Stomach (tissue), 9 donors: ENCODE data around the gene ELMO1. TPM values are rescaled to one million over a fixed set of nuclear protein-coding genes. Genes with fewer than 3 reads are reported as not detected.

ENCODE experiments used
- DNase-seq, 2 donors: peaks; one replicate each; pipeline versions ENCODE4 v3.0.0 to v3.0.0-alpha.2; 2013 to 2019
- H3K27ac ChIP-seq, 5 donors: fragments of 200-600 bp in 4 of 5; sonication (generic) in 4 of 5; one replicate each; pipeline ENCODE4 v1.5.1; 2013 to 2019; ENCODE audit warnings: mild to moderate bottlenecking in 1 of 5, moderate library complexity in 1 of 5
- H3K27me3 ChIP-seq, 3 donors: fragments of 200-600 bp; sonication (generic); one replicate each; pipeline ENCODE4 v1.5.1; 2017 to 2019; ENCODE audit warnings: mixed run types in 1 of 3
- H3K36me3 ChIP-seq, 4 donors: fragments of 200-600 bp; sonication (generic); 1 replicate in 3 of 4; 2 replicates in 1 of 4; pipeline ENCODE4 v1.5.1; 2016 to 2019
- H3K4me1 ChIP-seq, 4 donors: fragments of 200-600 bp; sonication (generic); one replicate each; pipeline ENCODE4 v1.5.1; 2016 to 2019
- H3K4me3 ChIP-seq, 4 donors: fragments of 200-600 bp; sonication (generic) in 3 of 4; one replicate each; pipeline ENCODE4 v1.5.1; 2016 to 2019; ENCODE audit warnings: mild to moderate bottlenecking in 1 of 4
- H3K9me3 ChIP-seq, 4 donors: fragments of 200-600 bp; sonication (generic); one replicate each; pipeline ENCODE4 v1.5.1; 2016 to 2019
- CTCF ChIP-seq, 7 experiments: fragments of 450-650 bp in 4 of 7; fragments of 200-600 bp in 3 of 7; sonication (generic) in 3 of 7; IDR thresholded peaks; one replicate each; pipeline ENCODE4 v1.5.1; 2016 to 2019; ENCODE audit warnings: antibody characterized with exemption in 7 of 7, control low read depth in 2 of 7, mild to moderate bottlenecking in 1 of 7
- EP300 ChIP-seq: sonication (generic); formaldehyde crosslinking; IDR thresholded peaks from one replicate; pipeline ENCODE4 v1.6.1; 2017; ENCODE audit warnings: antibody characterized with exemption
- POLR2A ChIP-seq, 4 donors: fragments of 450-650 bp; IDR thresholded peaks; one replicate each; pipeline ENCODE4 v1.6.1; 2016; ENCODE audit warnings: antibody characterized with exemption in 4 of 4, control low read depth in 2 of 4, mild to moderate bottlenecking in 1 of 4, moderate library complexity in 1 of 4
- POLR2AphosphoS5 ChIP-seq, 3 donors: sonication (generic); formaldehyde crosslinking; IDR thresholded peaks; one replicate each; pipeline ENCODE4 v1.6.1; 2016; ENCODE audit warnings: antibody characterized with exemption in 3 of 3
- WGBS, 5 donors: extraction: QIAGEN DNeasy Blood & Tissue Kit in 3 of 5; methylation state at CpG; one replicate each; pipeline versions ENCODE4 v1.1.5 to v1.1.7; 2013 to 2018; 5-methylcytosine and 5-hydroxymethylcytosine counted together
- intact Hi-C: fragments of 100-400 bp; cut with DNase I; formaldehyde crosslinking; loops from one replicate; pipeline ENCODE4 v1.15.1; 2023; ENCODE audit warnings: low total_unique reads
- polyA plus RNA-seq, 3 donors: library from polyadenylated mRNA; stranded (reverse); fragments of 200-250 nt; gene quantifications; one replicate each; pipeline ENCODE4 v1.2.3, GENCODE V29; 2013
- total RNA-seq, 5 donors: library from RNA; depleted of rRNA; stranded (reverse); fragments of >200 nt; gene quantifications; one replicate each; pipeline versions ENCODE4 v1.1.0 to v1.2.3, GENCODE V29; 2014 to 2016
- donor health status: healthy with polysubstance abuse.
- donor health status: Bipolar disorder and iron deficiency.
- donor health status: healthy.

Gene ELMO1
- total and polyA plus RNA-seq, 8 donors = 4.1 to 117 (median 44.8) TPM

- H3K27me3 ChIP-seq = no peaks in the 10 kb centered on the region
- H3K4me1 ChIP-seq = no peaks in the 10 kb centered on the region
- H3K36me3 ChIP-seq = peaks cover 0 to 44% (median 21%) of the 10 kb centered on the region in 4 donors
- intact Hi-C loops = no loop called here
- no peak overlapping the region for H3K27ac ChIP-seq
- TF ChIP-seq CTCF (IDR thresholded peaks at IDR 0.05) = no peak
- no peak for TF ChIP-seq EP300
- WGBS, 5 donors = 78 to 95% (median 88%) methylated on average over 2 of the region's 2 CpGs
- DNase-seq = no peak
- H3K4me3 ChIP-seq = no peak overlapping the region
- H3K9me3 ChIP-seq = no peaks in the 10 kb centered on the region
Measured at GRCh38 chr7:36860681-36861080, 588.0 kb downstream of the ELMO1 start.

GRCh38 chr7:36855330-36855729, 593.3 kb downstream of the ELMO1 start:
- TF ChIP-seq POLR2A (IDR thresholded peaks at IDR 0.05) (no peak), EP300 (no peak), CTCF (IDR thresholded peaks at IDR 0.05) (no peak), POLR2AphosphoS5 (IDR thresholded peaks at IDR 0.05) (no peak)
- H3K4me1 ChIP-seq = no peaks in the 10 kb centered on the region
- peaks cover 0 to 40% (median 21%) of the 10 kb centered on the region in 4 donors for H3K36me3 ChIP-seq
- intact Hi-C loops = no loop called here
- H3K9me3 ChIP-seq = no peaks in the 10 kb centered on the region
- DNase-seq = no peak
- 94 to 98% (median 95%) methylated on average over 10 to 15 of the region's 15 CpGs for WGBS, 5 donors
- H3K4me3 ChIP-seq = no peak overlapping the region
- H3K27ac ChIP-seq = no peak overlapping the region
- H3K27me3 ChIP-seq = no peaks in the 10 kb centered on the region

GRCh38 chr7:36854652-36855051, 594.0 kb downstream of the ELMO1 start:
- H3K9me3 ChIP-seq = no peaks in the 10 kb centered on the region
- no peak for DNase-seq
- H3K27me3 ChIP-seq = no peaks in the 10 kb centered on the region
- intact Hi-C loops = no loop called here
- TF ChIP-seq CTCF (IDR thresholded peaks at IDR 0.05) = no peak
- TF ChIP-seq POLR2AphosphoS5 (IDR thresholded peaks at IDR 0.05) = no peak
- TF ChIP-seq EP300 = no peak
- no peak for TF ChIP-seq POLR2A (IDR thresholded peaks at IDR 0.05)
- H3K36me3 ChIP-seq = peaks cover 0 to 36% (median 21%) of the 10 kb centered on the region in 4 donors
- 91 to 95% (median 93%) methylated on average over 9 of the region's 9 CpGs for WGBS, 5 donors
- no peak overlapping the region for H3K4me3 ChIP-seq
- H3K4me1 ChIP-seq = no peaks in the 10 kb centered on the region
- no peak overlapping the region for H3K27ac ChIP-seq

DNA sequence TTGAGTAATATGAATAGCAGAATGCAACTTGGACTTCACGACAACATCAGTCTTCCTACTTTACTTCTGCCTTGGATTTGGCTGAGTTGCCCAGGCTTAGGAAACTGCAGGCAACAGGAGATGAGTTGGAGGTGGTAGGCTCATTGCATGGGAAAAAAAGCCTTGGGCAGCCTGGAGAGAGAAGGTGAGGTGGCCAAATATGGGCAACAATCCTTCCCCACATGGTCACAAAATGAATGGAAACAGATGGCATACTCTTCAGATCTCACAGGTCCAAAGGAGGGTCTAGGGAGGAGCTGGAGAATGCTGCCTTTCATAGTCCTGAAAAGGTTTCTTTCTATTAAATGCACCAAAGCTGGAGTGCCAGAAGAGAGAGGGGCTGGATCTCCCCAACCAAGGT, 595.7 kb downstream of the ELMO1 start:
- Histone ChIP-seq H3K27me3 (no peaks in the 10 kb centered on the region), H3K36me3 (peaks cover 0 to 28% (median 18%) of the 10 kb centered on the region in 4 donors), H3K4me3 (no peak overlapping the region), H3K4me1 (no peaks in the 10 kb centered on the region), H3K27ac (no peak overlapping the region), H3K9me3 (peaks cover 0 to 7% (median 6%) of the 10 kb centered on the region in 4 donors)
- no peak for TF ChIP-seq EP300
- TF ChIP-seq POLR2AphosphoS5 (IDR thresholded peaks at IDR 0.05) = no peak
- no peak for TF ChIP-seq CTCF (IDR thresholded peaks at IDR 0.05)
- TF ChIP-seq POLR2A (IDR thresholded peaks at IDR 0.05) = no peak
- no peak for DNase-seq
- intact Hi-C loops = no loop called here
- whole genome bisulfite sequencing, 5 donors = 63 to 97% (median 87%) methylated on average over 1 of the region's 1 CpG
